Neural cell (in vitro differentiated cells): Measurements from ENCODE around the gene DNMBP. TPM values are rescaled to one million over a fixed set of nuclear protein-coding genes. Genes with fewer than 3 reads are reported as not detected.

Experiments
- H2AFZ ChIP-seq: fragments of 200-600, 300-800 bp; sonication (generic), shearing (Covaris generic); 2 replicates; pipeline ENCODE4 v1.6.0; 2014; ENCODE audit warnings: low read depth, mild to moderate bottlenecking, antibody characterized with exemption, low read length, moderate library complexity
- H3F3A ChIP-seq: fragments of 200-600 bp; shearing (Covaris generic); 2 replicates; pipeline ENCODE4 v1.6.1; 2016; ENCODE audit warnings: mild to moderate bottlenecking, moderate library complexity, mixed read lengths, antibody characterized with exemption, low read length; ENCODE audit not compliant: insufficient read depth, poor library complexity, severe bottlenecking
- H3K27ac ChIP-seq: fragments of 200-600, 300-800 bp; sonication (generic), shearing (Covaris generic); 2 replicates; pipeline ENCODE4 v1.5.1; 2014; ENCODE audit warnings: mild to moderate bottlenecking, low read length, moderate library complexity
- H3K27me3 ChIP-seq: fragments of 300-800, 200-600 bp; sonication (generic), shearing (Covaris generic); 2 replicates; pipeline ENCODE4 v1.6.0; 2014; ENCODE audit warnings: mild to moderate bottlenecking, low read depth, low read length, moderate library complexity; ENCODE audit not compliant: insufficient read depth
- H3K36me3 ChIP-seq: fragments of 300-800, 200-600 bp; sonication (generic), shearing (Covaris generic); 2 replicates; pipeline ENCODE4 v1.5.1; 2014; ENCODE audit warnings: mild to moderate bottlenecking, antibody characterized with exemption, low read length, moderate library complexity; ENCODE audit not compliant: insufficient read depth
- H3K4me2 ChIP-seq: fragments of 300-800, 200-600 bp; sonication (generic), shearing (Covaris generic); 2 replicates; pipeline ENCODE4 v1.6.0; 2014; ENCODE audit warnings: mild to moderate bottlenecking, low read length
- H3K4me3 ChIP-seq: fragments of 300-800, 200-600 bp; sonication (generic), shearing (Covaris generic); 2 replicates; pipeline ENCODE4 v1.5.1; 2014; ENCODE audit warnings: mild to moderate bottlenecking, low read length, moderate library complexity
- H3K79me2 ChIP-seq: fragments of 200-600 bp; shearing (Covaris generic); replicated peaks from 2 replicates; pipeline ENCODE4 v1.6.0; 2014; ENCODE audit warnings: mild to moderate bottlenecking, low read length, moderate library complexity; ENCODE audit not compliant: insufficient read depth
- H3K9ac ChIP-seq: fragments of 300-800, 200-600 bp; sonication (generic), shearing (Covaris generic); 2 replicates; pipeline ENCODE4 v1.6.1; 2016; ENCODE audit warnings: mild to moderate bottlenecking, low read length, mixed read lengths
- H3K9me2 ChIP-seq: fragments of 200-600 bp; shearing (Covaris generic); 2 replicates; pipeline ENCODE4 v1.6.1; 2016; ENCODE audit warnings: mild to moderate bottlenecking, low read length, mixed read lengths; ENCODE audit not compliant: insufficient read depth
- H3K9me3 ChIP-seq: fragments of 200-600, 300-800 bp; sonication (generic), shearing (Covaris generic); 2 replicates; pipeline ENCODE4 v1.6.1; 2016; ENCODE audit warnings: mild to moderate bottlenecking, mixed run types, low read length, moderate library complexity, mixed read lengths
- H4K20me1 ChIP-seq: fragments of 200-600 bp; shearing (Covaris generic); 2 replicates; pipeline ENCODE4 v1.6.1; 2016; ENCODE audit warnings: mild to moderate bottlenecking, mixed run types; ENCODE audit not compliant: insufficient read depth
- EP300 ChIP-seq: fragments of 450-650 bp; conservative IDR thresholded peaks from 2 replicates; pipeline ENCODE4 v1.6.1; 2014; ENCODE audit warnings: antibody characterized with exemption, mild to moderate bottlenecking, moderate library complexity; ENCODE audit not compliant: poor library complexity, severe bottlenecking
- EZH2 ChIP-seq: fragments of 200-600, 300-800 bp; shearing (Covaris generic), sonication (generic); IDR thresholded peaks from 2 replicates; pipeline ENCODE4 v1.6.1; 2014; ENCODE audit warnings: antibody characterized with exemption, low read length, borderline replicate concordance, mild to moderate bottlenecking; ENCODE audit not compliant: insufficient read depth, poor library complexity, severe bottlenecking
- POLR2AphosphoS5 ChIP-seq: IDR thresholded peaks from 2 replicates; pipeline ENCODE4 v1.6.1; 2012
- RAD21 ChIP-seq: fragments of 450-650 bp; conservative IDR thresholded peaks from 2 replicates; pipeline ENCODE4 v1.6.1; 2014; ENCODE audit warnings: antibody characterized with exemption, mild to moderate bottlenecking, moderate library complexity
- REST ChIP-seq: IDR thresholded peaks from 2 replicates; pipeline ENCODE4 v1.6.1; 2012; ENCODE audit warnings: borderline replicate concordance
- SMC3 ChIP-seq: fragments of 450-650 bp; conservative IDR thresholded peaks from 2 replicates; pipeline ENCODE4 v1.6.1; 2014; ENCODE audit warnings: antibody characterized with exemption, mild to moderate bottlenecking, moderate library complexity; ENCODE audit not compliant: poor library complexity
- polyA plus RNA-seq: library from polyadenylated mRNA; depleted of rRNA; stranded (reverse); fragments of >200 nt; gene quantifications from 2 replicates; pipeline ENCODE4 v1.2.3, GENCODE V29; 2014
- TF ChIP-seq, protein P1 (sequence below): fragments of 450-650 bp; IDR thresholded peaks from 2 replicates; pipeline ENCODE4 v1.5.1; 2014; ENCODE audit warnings: antibody characterized with exemption, mild to moderate bottlenecking, moderate library complexity; ENCODE audit not compliant: poor library complexity, severe bottlenecking

The DNMBP gene
- polyA plus RNA-seq, 1 donor from 2014 or later = 2.3 TPM

- no peaks in the 10 kb centered on the region for H3K9me3 ChIP-seq
- no peaks in the 10 kb centered on the region for H4K20me1 ChIP-seq
- no peak overlapping the region for H2AFZ ChIP-seq
- no peak overlapping the region for H3K27ac ChIP-seq
- H3K36me3 ChIP-seq = no peaks in the 10 kb centered on the region
- no peaks in the 10 kb centered on the region for H3F3A ChIP-seq
- H3K9ac ChIP-seq = no peak overlapping the region
- H3K9me2 ChIP-seq = no peaks in the 10 kb centered on the region
- H3K4me2 ChIP-seq = no peak overlapping the region
- H3K27me3 ChIP-seq = no peaks in the 10 kb centered on the region
- H3K4me3 ChIP-seq = no peak overlapping the region
- H3K79me2 ChIP-seq = no peaks in the 10 kb centered on the region
- TF ChIP-seq POLR2AphosphoS5 (no peak), EP300 (no peak), REST (no peak), SMC3 (no peak)
Measured at GRCh38 chr10:100043796-100044195, 34.0 kb upstream of the DNMBP start.

DNA sequence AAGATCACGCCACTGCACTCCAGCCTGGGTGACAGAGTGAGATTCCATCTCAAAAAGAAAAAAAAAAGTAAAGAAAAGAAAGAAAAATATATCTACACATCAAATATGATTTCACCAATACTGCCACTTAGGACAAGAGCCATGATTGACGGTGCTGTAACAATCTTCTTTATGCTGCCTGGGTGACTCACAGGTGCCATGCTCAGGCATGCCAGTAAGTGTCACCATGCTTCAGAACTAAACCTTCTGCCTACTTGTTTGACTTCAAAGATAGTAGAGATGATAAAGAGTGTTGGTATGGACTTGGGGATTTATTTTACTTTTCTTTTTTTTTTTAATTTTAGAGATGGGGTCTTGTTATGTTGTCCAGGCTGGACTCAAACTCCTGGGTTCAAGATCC lies 33.6 kb upstream of the DNMBP start:
- Histone ChIP-seq H3K9me2 (no peaks in the 10 kb centered on the region), H3K27ac (no peak overlapping the region), H3K4me2 (no peak overlapping the region), H3K79me2 (no peaks in the 10 kb centered on the region), H3K27me3 (no peaks in the 10 kb centered on the region), H4K20me1 (no peaks in the 10 kb centered on the region), H3K9me3 (no peaks in the 10 kb centered on the region), H2AFZ (no peak overlapping the region), H3K9ac (no peak overlapping the region), H3K4me3 (no peak overlapping the region), H3F3A (no peaks in the 10 kb centered on the region), H3K36me3 (no peaks in the 10 kb centered on the region)
- TF ChIP-seq EZH2 = no peak

- Histone ChIP-seq H3F3A (no peaks in the 10 kb centered on the region), H3K9me3 (no peaks in the 10 kb centered on the region), H3K4me2 (no peak overlapping the region), H2AFZ (no peak overlapping the region), H4K20me1 (no peaks in the 10 kb centered on the region), H3K79me2 (no peaks in the 10 kb centered on the region), H3K27ac (no peak overlapping the region), H3K9ac (no peak overlapping the region), H3K27me3 (no peaks in the 10 kb centered on the region), H3K9me2 (no peaks in the 10 kb centered on the region), H3K4me3 (no peak overlapping the region), H3K36me3 (no peaks in the 10 kb centered on the region)
- TF ChIP-seq POLR2AphosphoS5 (no peak), REST (no peak), RAD21 (no peak), EZH2 (no peak)
- TF ChIP-seq, protein P1, sequence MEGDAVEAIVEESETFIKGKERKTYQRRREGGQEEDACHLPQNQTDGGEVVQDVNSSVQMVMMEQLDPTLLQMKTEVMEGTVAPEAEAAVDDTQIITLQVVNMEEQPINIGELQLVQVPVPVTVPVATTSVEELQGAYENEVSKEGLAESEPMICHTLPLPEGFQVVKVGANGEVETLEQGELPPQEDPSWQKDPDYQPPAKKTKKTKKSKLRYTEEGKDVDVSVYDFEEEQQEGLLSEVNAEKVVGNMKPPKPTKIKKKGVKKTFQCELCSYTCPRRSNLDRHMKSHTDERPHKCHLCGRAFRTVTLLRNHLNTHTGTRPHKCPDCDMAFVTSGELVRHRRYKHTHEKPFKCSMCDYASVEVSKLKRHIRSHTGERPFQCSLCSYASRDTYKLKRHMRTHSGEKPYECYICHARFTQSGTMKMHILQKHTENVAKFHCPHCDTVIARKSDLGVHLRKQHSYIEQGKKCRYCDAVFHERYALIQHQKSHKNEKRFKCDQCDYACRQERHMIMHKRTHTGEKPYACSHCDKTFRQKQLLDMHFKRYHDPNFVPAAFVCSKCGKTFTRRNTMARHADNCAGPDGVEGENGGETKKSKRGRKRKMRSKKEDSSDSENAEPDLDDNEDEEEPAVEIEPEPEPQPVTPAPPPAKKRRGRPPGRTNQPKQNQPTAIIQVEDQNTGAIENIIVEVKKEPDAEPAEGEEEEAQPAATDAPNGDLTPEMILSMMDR = no peak
Measured at GRCh38 chr10:100041306-100042002, 31.7 kb upstream of the DNMBP start.
